ENCODE data around the gene KMT2C.

DNA sequence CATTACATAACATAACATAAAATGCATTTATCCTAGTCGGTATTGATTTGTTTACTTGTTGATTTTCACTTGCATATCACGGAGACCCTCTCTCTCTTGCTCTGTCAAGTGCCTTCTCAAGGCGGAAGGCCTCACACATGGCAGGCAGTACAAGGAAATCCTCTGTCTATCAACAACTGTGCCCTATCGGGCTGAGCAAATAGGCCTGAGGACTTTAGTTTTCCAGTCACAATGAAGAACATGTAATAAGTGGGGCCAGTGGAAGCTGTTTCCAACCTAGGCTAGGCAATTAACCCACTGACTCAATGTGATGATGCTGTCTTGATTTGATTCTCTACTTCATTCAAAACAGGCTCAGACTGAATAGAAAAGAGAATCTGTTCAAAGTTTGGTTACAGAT lies 44.9 kb upstream of the KMT2C start:
- TF ChIP-seq, protein P1, sequence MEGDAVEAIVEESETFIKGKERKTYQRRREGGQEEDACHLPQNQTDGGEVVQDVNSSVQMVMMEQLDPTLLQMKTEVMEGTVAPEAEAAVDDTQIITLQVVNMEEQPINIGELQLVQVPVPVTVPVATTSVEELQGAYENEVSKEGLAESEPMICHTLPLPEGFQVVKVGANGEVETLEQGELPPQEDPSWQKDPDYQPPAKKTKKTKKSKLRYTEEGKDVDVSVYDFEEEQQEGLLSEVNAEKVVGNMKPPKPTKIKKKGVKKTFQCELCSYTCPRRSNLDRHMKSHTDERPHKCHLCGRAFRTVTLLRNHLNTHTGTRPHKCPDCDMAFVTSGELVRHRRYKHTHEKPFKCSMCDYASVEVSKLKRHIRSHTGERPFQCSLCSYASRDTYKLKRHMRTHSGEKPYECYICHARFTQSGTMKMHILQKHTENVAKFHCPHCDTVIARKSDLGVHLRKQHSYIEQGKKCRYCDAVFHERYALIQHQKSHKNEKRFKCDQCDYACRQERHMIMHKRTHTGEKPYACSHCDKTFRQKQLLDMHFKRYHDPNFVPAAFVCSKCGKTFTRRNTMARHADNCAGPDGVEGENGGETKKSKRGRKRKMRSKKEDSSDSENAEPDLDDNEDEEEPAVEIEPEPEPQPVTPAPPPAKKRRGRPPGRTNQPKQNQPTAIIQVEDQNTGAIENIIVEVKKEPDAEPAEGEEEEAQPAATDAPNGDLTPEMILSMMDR (IDR thresholded peaks at IDR 0.05; ENCODE audit: poor library complexity): no peak
- TF ChIP-seq EZH2 (IDR thresholded peaks at IDR 0.05; ENCODE audit: borderline replicate concordance) (no peak), EZH2phosphoT487 (IDR thresholded peaks at IDR 0.05; ENCODE audit: low read depth, severe bottlenecking, unreplicated experiment) (no peak)
